ENCODE measurements around the gene VEPH1.

- TF ChIP-seq POLR2A (IDR thresholded peaks at IDR 0.05) (no peak), CTCF (IDR thresholded peaks at IDR 0.05) (no peak)
These were observed 196.7 kb downstream of the VEPH1 start for GRCh38 chr3:157306502-157306901.
